Measurements from ENCODE around the gene PIK3C3.

GRCh38 chr18:42024131-42024530 lies 69.1 kb downstream of the PIK3C3 start:
- TF ChIP-seq CTCF (IDR thresholded peaks at IDR 0.05; ENCODE audit: low read depth, low read length, poor library complexity, severe bottlenecking) (no peak), EZH2phosphoT487 (IDR thresholded peaks at IDR 0.05; ENCODE audit: borderline replicate concordance, low read length) (no peak)
